GM12878 (cell line): Measurements from ENCODE around the gene CFAP61. TPM values are rescaled to one million over a fixed set of nuclear protein-coding genes. Genes with fewer than 3 reads are reported as not detected.

Experiments used
- ATAC-seq: fragments of 200-7000 bp; cut with Tn5 transposase; 3 replicates; pipeline ENCODE4 v1.9.1; 2020; ENCODE audit warnings: mild to moderate bottlenecking, moderate library complexity
- BruUV-seq: library from RNA; stranded (reverse); fragments of 400-500 nt; replicated peaks from 2 replicates; lab custom pipeline; 2021; lab: Mats Ljungman, UMichigan
- CTCF ChIA-PET: fragments of 300-600 bp; sonication (Branson Sonifier 250); formaldehyde crosslinking; extraction: SDS; loops from one replicate; lab custom pipeline; 2021; ENCODE audit warnings: inconsistent platforms; lab: Yijun Ruan, JAX
- POLR2A ChIA-PET: fragments of 350-600 bp; formaldehyde crosslinking; extraction: SDS; loops from one replicate; lab custom pipeline; 2021; ENCODE audit warnings: inconsistent platforms; lab: Charles Lee
- RAD21 ChIA-PET: fragments of 300-600 bp; sonication (Branson Sonifier 250); formaldehyde crosslinking; loops from one replicate; lab custom pipeline; 2023; ENCODE audit warnings: antibody characterized with exemption; ENCODE audit not compliant: unreplicated experiment; lab: Charles Lee
- SMC1A ChIA-PET: fragments of 300-600 bp; sonication (Branson Sonifier 250); formaldehyde crosslinking; loops from one replicate; lab custom pipeline; 2023; ENCODE audit not compliant: unreplicated experiment, uncharacterized antibody; lab: Charles Lee
- DNase-seq: peaks from one replicate; pipeline ENCODE4 v3.0.0-alpha.2; 2011; ENCODE audit warnings: low read depth, low spot score
- FAIRE-seq: peaks from 3 replicates; lab custom pipeline; 2011; peaks lifted over from hg19 to GRCh38; lab: Jason Lieb, UNC
- H2AFZ ChIP-seq: 2 replicates; pipeline ENCODE4 v1.6.0; 2011; ENCODE audit warnings: low read depth, low read length, control low read depth; ENCODE audit not compliant: control insufficient read depth
- H3K27ac ChIP-seq: 2 replicates; pipeline ENCODE4 v1.5.1; 2011; ENCODE audit warnings: control low read depth; ENCODE audit not compliant: control insufficient read depth, insufficient read depth
- H3K27me3 ChIP-seq, 2 experiments: replicated peaks in 1 of 2; 2 replicates each; pipeline versions ENCODE4 v1.6.0 to v1.6.1; 2011; ENCODE audit warnings: low read length in 1 of 2; ENCODE audit not compliant: control insufficient read depth in 2 of 2, insufficient read depth in 2 of 2
- H3K36me3 ChIP-seq, 2 experiments: 2 replicates each; pipeline ENCODE4 v1.5.1; 2011; ENCODE audit warnings: low read length in 1 of 2; ENCODE audit not compliant: control insufficient read depth in 2 of 2, insufficient read depth in 2 of 2
- H3K4me1 ChIP-seq: 2 replicates; pipeline ENCODE4 v1.6.1; 2011; ENCODE audit warnings: mild to moderate bottlenecking, low read length, moderate library complexity, mixed read lengths; ENCODE audit not compliant: control insufficient read depth, insufficient read depth
- H3K4me2 ChIP-seq: 2 replicates; pipeline ENCODE4 v1.6.0; 2011; ENCODE audit warnings: control low read depth; ENCODE audit not compliant: control insufficient read depth, insufficient read depth
- H3K4me3 ChIP-seq: fragments of 200-600 bp; sonication (generic); 2 replicates; pipeline ENCODE4 v1.5.1; 2016
- H3K79me2 ChIP-seq: 2 replicates; pipeline ENCODE4 v1.6.0; 2011; ENCODE audit warnings: low read length; ENCODE audit not compliant: control insufficient read depth, insufficient read depth
- H3K9ac ChIP-seq: 2 replicates; pipeline ENCODE4 v1.8.0; 2011; ENCODE audit warnings: low read length, control low read depth, mixed read lengths; ENCODE audit not compliant: control insufficient read depth, insufficient read depth
- H3K9me3 ChIP-seq: replicated peaks from 3 replicates; pipeline ENCODE4 v1.5.1; 2011; ENCODE audit warnings: mild to moderate bottlenecking, low read length; ENCODE audit not compliant: control insufficient read depth, insufficient read depth
- H4K20me1 ChIP-seq: 2 replicates; pipeline ENCODE4 v1.6.0; 2011; ENCODE audit not compliant: control insufficient read depth, insufficient read depth
- BACH1 ChIP-seq: fragments of 450-650 bp; IDR thresholded peaks from 2 replicates; pipeline ENCODE4 v1.6.1; 2017; ENCODE audit warnings: mild to moderate bottlenecking, borderline replicate concordance
- BMI1 ChIP-seq: fragments of 450-650 bp; IDR thresholded peaks from 2 replicates; pipeline ENCODE4 v1.6.1; 2016; ENCODE audit warnings: mild to moderate bottlenecking, moderate library complexity, borderline replicate concordance
- BRCA1 ChIP-seq: IDR thresholded peaks from 2 replicates; pipeline ENCODE4 v1.6.1; 2011; ENCODE audit warnings: low read depth, low read length, improper control_type of control experiment
- CEBPB ChIP-seq, 2 experiments: fragments of 150-350 bp in 1 of 2; IDR thresholded peaks; 2 replicates each; pipeline ENCODE4 v1.6.1; 2012 to 2014; ENCODE audit warnings: low read depth in 2 of 2, low read length in 2 of 2, borderline replicate concordance in 1 of 2, inconsistent platforms in 1 of 2
- CHD2 ChIP-seq: IDR thresholded peaks from 2 replicates; pipeline ENCODE4 v1.6.1; 2011; ENCODE audit warnings: low read depth, low read length, improper control_type of control experiment, borderline replicate concordance
- CUX1 ChIP-seq: IDR thresholded peaks from 2 replicates; pipeline ENCODE4 v1.6.1; 2012; ENCODE audit warnings: improper control_type of control experiment, low read depth, low read length; ENCODE audit not compliant: insufficient replicate concordance
- DPF2 ChIP-seq: fragments of 450-650 bp; IDR thresholded peaks from 2 replicates; pipeline ENCODE4 v1.6.1; 2017; ENCODE audit warnings: mild to moderate bottlenecking
- HDAC6 ChIP-seq: fragments of 200-600 bp; sonication (generic); IDR thresholded peaks from one replicate; pipeline ENCODE4 v1.8.0; 2017; ENCODE audit warnings: antibody characterized with exemption; ENCODE audit not compliant: unreplicated experiment
- IRF5 ChIP-seq: fragments of 450-650 bp; IDR thresholded peaks from 2 replicates; pipeline ENCODE4 v1.6.1; 2017; ENCODE audit warnings: borderline replicate concordance
- MTA2 ChIP-seq: fragments of 450-650 bp; IDR thresholded peaks from 2 replicates; pipeline ENCODE4 v1.6.1; 2016; ENCODE audit warnings: low read depth, mild to moderate bottlenecking, moderate library complexity
- MXI1 ChIP-seq: fragments of 150-350 bp; IDR thresholded peaks from 2 replicates; pipeline ENCODE4 v1.6.1; 2011; ENCODE audit warnings: low read depth, mild to moderate bottlenecking, inconsistent platforms, low read length, improper control_type of control experiment
- NFIC ChIP-seq: IDR thresholded peaks from 2 replicates; pipeline ENCODE4 v1.6.1; 2012; ENCODE audit warnings: low read depth, mild to moderate bottlenecking, inconsistent platforms, low read length, moderate library complexity
- PML ChIP-seq: IDR thresholded peaks from 2 replicates; pipeline ENCODE4 v1.6.1; 2012; ENCODE audit warnings: low read length, inconsistent platforms
- POLR2A ChIP-seq: IDR thresholded peaks from 2 replicates; pipeline ENCODE4 v1.6.1; 2011; ENCODE audit warnings: low read depth, mild to moderate bottlenecking, low read length
- SMARCA5 ChIP-seq: fragments of 450-650 bp; IDR thresholded peaks from 2 replicates; pipeline ENCODE4 v1.6.1; 2017; ENCODE audit warnings: mild to moderate bottlenecking
- TCF12 ChIP-seq: IDR thresholded peaks from 2 replicates; pipeline ENCODE4 v1.6.1; 2011; ENCODE audit warnings: low read depth, mild to moderate bottlenecking, low read length
- YBX1 ChIP-seq: fragments of 450-650 bp; IDR thresholded peaks from 2 replicates; pipeline ENCODE4 v1.6.1; 2016; ENCODE audit warnings: antibody characterized with exemption
- ZBED1 ChIP-seq: IDR thresholded peaks from 2 replicates; pipeline ENCODE4 v1.6.1; 2016; ENCODE audit warnings: borderline replicate concordance
- ZNF24 ChIP-seq: fragments of 450-650 bp; IDR thresholded peaks from 2 replicates; pipeline ENCODE4 v1.6.1; 2017; ENCODE audit warnings: antibody characterized with exemption, mild to moderate bottlenecking
- WGBS: methylation state at CpG from one replicate; pipeline ENCODE4 v1.1.6; 2016; ENCODE audit warnings: low lambda C conversion rate; ENCODE audit not compliant: insufficient replicate concordance, insufficient coverage; ENCODE audit errors: missing lambda C conversion rate; 5-methylcytosine and 5-hydroxymethylcytosine counted together
- in situ Hi-C: fragments of 300-500 bp; cut with MboI; formaldehyde crosslinking; loops from 9 replicates; pipeline ENCODE4 v1.14.3; 2018; ENCODE audit warnings: mixed read lengths
- intact Hi-C: fragments of 100-400 bp; cut with micrococcal nuclease; formaldehyde crosslinking; loops from one replicate; pipeline ENCODE4 v1.14.2; 2022; ENCODE audit not compliant: unreplicated experiment
- polyA plus RNA-seq, 11 experiments: library from polyadenylated mRNA; depleted of rRNA in 4 of 11; unstranded in 6 of 11; stranded (reverse) in 5 of 11; fragments of >200 nt; fragmentation: Nextera tagmentation in 4 of 11; fragmentation: Illumina TruSeq in 1 of 11; extraction: Ambion mirVana in 4 of 11; extraction: Trizol in 1 of 11; gene quantifications; 1 replicate in 1 of 11; 2 replicates in 10 of 11; pipeline versions ENCODE4 v1.2.1 to v1.2.3, GENCODE V29; 2011 to 2016; ENCODE audit warnings: inconsistent platforms in 2 of 11, missing spikeins in 2 of 11, low read depth in 1 of 11
- total RNA-seq, 4 experiments: library from RNA; depleted of rRNA in 3 of 4; stranded (reverse); fragments of >200 nt in 3 of 4; fragmentation: Illumina TruSeq in 1 of 4; extraction: Trizol in 1 of 4; gene quantifications; 2 replicates each; pipeline versions ENCODE4 v1.2.1 to v1.2.3, GENCODE V29; 2013 to 2021

CFAP61 gene
- total and polyA plus RNA-seq, 10 of the 15 experiments (the other 5 are each of a cell fraction or from before 2014, with no cell fraction given): 0.11 to 0.41 (median 0.24) TPM; not detected in 7

GRCh38 chr20:20299904-20300303, 247.6 kb downstream of the CFAP61 start (continued):
- TF ChIP-seq CUX1 (no peak), TCF12 (no peak), MTA2 (no peak), ZBED1 (no peak), CEBPB (IDR thresholded peaks at IDR 0.05; ENCODE audit: borderline replicate concordance in 1 of 2, low read depth in 2 of 2, low read length in 2 of 2) (no peak), BMI1 (no peak)

GRCh38 chr20:20303320-20303719, 251.0 kb downstream of the CFAP61 start:
- H3K27ac ChIP-seq: no peak overlapping the region
- H3K27me3 ChIP-seq: no peaks in the 10 kb centered on the region; a peak in 1 of 4 replicates
- H4K20me1 ChIP-seq: no peaks in the 10 kb centered on the region
- no peak for DNase-seq
- H3K9me3 ChIP-seq: no peaks in the 10 kb centered on the region; the same call in 2 of the 3 replicates
- no peaks in the 10 kb centered on the region for H3K79me2 ChIP-seq
- CTCF ChIA-PET: no interaction called here
- no peak overlapping the region for H2AFZ ChIP-seq
- ATAC-seq: no peak
- intact Hi-C loops: no loop called here
- TF ChIP-seq IRF5 (no peak), DPF2 (no peak), HDAC6 (no peak), POLR2A (no peak), NFIC (no peak), BRCA1 (no peak), YBX1 (no peak), SMARCA5 (no peak), MXI1 (no peak), PML (no peak), BACH1 (no peak), CHD2 (no peak), ZNF24 (no peak)
- no peak overlapping the region for H3K4me3 ChIP-seq
- WGBS: 66% methylated on average over 12 of the region's 12 CpGs
- BruUV-seq: no TSS peak
- FAIRE-seq: no peak
- in situ Hi-C loops: no loop called here
- H3K4me2 ChIP-seq: no peak overlapping the region
- H3K36me3 ChIP-seq: no peaks in the 10 kb centered on the region
- no peak overlapping the region for H3K9ac ChIP-seq
- RAD21 ChIA-PET: no interaction called here
- no peaks in the 10 kb centered on the region for H3K4me1 ChIP-seq
- POLR2A ChIA-PET: no interaction called here
- SMC1A ChIA-PET: no interaction called here
